Measurements from ENCODE around the gene IL10RA.
"Not testable (repeated sequence)": the region's sequence is repeated elsewhere in the genome, so short reads cannot be mapped to it uniquely, and the experiment has no call there.

The IL10RA gene

DNA sequence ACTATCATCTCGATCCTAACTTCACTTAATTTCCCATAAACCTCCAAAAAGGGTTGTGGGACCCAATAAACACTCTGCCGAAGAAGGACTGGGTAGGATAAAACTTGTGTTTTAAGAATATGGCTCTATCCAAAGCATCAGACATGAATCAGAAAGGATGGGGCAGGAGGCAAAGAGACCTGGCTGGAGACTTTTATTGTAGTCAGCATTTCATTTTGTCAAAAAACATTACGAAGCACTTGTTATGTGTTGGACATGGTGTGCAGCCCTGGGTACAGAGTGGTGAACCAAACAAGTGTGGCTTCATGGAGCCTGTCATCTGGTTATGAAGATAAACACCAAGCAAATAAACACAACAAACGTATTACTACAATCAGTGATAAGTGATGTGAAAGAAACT, 17.3 kb downstream of the IL10RA start:
- no peak for DNase-seq (ENCODE audit: low read depth)
- TF ChIP-seq, protein P1, sequence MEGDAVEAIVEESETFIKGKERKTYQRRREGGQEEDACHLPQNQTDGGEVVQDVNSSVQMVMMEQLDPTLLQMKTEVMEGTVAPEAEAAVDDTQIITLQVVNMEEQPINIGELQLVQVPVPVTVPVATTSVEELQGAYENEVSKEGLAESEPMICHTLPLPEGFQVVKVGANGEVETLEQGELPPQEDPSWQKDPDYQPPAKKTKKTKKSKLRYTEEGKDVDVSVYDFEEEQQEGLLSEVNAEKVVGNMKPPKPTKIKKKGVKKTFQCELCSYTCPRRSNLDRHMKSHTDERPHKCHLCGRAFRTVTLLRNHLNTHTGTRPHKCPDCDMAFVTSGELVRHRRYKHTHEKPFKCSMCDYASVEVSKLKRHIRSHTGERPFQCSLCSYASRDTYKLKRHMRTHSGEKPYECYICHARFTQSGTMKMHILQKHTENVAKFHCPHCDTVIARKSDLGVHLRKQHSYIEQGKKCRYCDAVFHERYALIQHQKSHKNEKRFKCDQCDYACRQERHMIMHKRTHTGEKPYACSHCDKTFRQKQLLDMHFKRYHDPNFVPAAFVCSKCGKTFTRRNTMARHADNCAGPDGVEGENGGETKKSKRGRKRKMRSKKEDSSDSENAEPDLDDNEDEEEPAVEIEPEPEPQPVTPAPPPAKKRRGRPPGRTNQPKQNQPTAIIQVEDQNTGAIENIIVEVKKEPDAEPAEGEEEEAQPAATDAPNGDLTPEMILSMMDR (conservative IDR thresholded peaks at IDR 0.05; ENCODE audit: low read length) = no peak

DNA sequence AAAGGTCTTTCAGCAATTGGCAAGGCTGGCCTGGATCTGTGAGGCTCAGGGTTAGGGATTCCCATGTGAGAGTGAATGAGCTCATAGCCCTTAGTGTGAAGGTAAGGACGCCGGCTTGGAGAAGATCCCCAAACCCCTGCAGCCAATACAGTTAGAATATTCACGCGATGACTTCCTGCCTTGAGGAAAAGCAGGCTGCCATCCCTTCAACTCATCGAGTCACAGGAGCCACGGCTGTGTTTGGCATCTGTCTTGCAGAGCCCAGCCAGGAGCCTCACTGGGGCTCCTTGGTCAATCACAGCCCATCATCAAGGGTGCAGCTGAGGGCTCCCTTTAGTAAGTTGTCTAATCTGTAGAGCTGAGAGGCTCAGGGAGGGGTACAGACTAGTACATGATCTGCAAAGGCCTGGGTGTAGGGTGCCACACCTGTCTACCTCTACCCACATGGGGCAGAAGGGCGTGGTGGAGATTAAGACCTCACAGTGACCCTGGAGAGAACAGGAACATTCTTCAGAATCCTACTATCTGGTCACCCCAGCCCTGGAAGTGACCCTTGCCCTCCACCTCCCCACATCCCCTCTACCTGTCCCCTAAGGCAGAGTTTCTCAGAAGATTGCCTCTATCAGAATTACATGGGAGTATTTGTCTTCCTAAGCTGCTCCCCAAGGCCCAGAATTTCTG, 18.5 kb downstream of the IL10RA start:
- DNase-seq (ENCODE audit: low read depth) = no peak
- TF ChIP-seq, protein P1 (conservative IDR thresholded peaks at IDR 0.05; ENCODE audit: low read length) = no peak

More for the DNA sequence above, 17.3 kb downstream of the IL10RA start:
- no peak overlapping the region for H3K4me3 ChIP-seq (ENCODE audit: low read length)

DNA sequence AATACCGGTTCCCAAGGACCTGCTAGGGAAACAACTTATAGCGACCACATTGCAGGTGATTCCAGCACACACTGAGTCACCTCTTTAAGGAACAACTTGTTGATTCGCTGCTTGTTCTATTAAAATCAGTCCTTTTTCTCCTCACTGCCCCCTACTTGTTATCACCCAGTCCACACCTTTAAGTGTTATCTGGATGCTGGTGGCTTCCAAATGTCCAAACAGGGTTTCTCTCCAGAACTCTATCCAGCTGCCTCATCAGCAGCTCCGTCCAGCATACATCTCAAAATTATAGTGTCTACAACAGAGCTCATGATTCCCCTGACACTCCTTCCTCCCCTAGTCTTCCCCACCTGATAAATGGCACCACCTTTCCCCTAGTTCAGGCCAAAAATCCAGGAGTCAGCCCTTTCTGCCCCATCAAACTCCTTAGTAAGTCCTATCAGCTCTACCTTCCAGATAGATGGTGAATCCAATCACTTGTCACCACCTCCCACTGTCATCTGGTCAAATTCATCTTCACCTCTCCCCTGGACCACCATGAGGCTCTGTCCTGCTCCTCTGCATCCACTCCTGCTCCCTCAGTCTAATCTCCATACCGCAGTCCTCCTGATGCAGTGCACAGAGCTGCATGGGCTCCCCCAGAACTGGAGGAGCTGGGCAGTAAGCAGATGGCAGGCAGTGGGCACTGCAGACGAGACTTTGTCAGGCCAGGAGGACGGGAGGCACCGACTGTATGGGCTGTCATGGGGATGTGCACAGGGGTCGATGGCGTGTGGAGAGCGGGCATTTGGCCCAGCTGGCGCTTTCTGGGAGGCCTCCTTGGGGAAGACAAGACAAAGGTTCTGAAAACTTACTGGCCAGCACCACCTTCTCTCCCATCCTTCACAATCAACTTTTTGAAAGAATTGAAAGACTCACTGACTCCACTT, 19.3 kb downstream of the IL10RA start:
- H3K4me3 ChIP-seq (ENCODE audit: low read length) = no peak overlapping the region
- TF ChIP-seq, protein P1 (conservative IDR thresholded peaks at IDR 0.05; ENCODE audit: low read length) = no peak
- DNase-seq (ENCODE audit: low read depth) = no peak

More for the DNA sequence above, 18.5 kb downstream of the IL10RA start:
- no peak overlapping the region for H3K4me3 ChIP-seq (ENCODE audit: low read length)

DNA sequence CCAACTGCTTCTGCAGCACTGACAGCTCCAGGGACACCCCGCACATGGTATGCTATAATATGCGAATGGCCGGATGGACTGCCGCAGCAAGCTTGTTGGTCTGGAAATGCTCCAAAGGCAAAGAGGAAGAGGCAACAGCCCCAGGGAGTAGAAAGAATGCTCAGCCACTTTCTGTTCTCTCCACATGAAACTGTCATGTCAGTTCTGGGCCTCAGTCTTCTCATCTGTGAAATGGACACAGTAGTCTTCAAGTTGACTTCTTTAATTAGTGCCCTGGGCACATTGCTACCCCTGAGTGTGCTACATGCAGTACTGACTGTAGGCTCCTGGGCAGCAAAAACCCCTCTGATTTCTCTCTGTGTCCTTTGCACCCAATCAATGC, 19.9 kb downstream of the IL10RA start:
- no peak overlapping the region for H3K4me3 ChIP-seq (ENCODE audit: low read length)
- DNase-seq (ENCODE audit: low read depth) = no peak
- TF ChIP-seq, protein P1 (conservative IDR thresholded peaks at IDR 0.05; ENCODE audit: low read length) = no peak

DNA sequence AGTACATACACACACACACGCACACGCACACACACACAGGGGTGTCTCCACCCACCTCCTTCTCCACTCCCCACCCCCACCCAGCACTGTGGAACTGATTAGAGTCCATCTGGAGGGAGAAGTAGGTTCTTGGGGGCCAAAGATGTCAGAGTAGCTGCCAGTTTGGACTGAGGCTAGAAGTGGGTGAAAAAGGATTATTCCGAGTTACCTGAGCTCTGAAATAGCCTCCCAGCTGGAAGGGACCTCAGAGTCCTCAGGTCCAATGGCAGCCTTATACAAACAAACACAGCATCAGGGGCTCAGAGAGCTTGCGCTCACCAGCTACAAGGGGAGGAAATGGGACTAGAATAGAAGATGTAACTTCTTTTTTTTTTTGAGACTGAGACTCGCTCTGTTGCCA, 20.8 kb downstream of the IL10RA start:
- no peak overlapping the region for H3K4me3 ChIP-seq (ENCODE audit: low read length)
- TF ChIP-seq, protein P1 (conservative IDR thresholded peaks at IDR 0.05; ENCODE audit: low read length) = no peak
- DNase-seq (ENCODE audit: low read depth) = no peak

DNA sequence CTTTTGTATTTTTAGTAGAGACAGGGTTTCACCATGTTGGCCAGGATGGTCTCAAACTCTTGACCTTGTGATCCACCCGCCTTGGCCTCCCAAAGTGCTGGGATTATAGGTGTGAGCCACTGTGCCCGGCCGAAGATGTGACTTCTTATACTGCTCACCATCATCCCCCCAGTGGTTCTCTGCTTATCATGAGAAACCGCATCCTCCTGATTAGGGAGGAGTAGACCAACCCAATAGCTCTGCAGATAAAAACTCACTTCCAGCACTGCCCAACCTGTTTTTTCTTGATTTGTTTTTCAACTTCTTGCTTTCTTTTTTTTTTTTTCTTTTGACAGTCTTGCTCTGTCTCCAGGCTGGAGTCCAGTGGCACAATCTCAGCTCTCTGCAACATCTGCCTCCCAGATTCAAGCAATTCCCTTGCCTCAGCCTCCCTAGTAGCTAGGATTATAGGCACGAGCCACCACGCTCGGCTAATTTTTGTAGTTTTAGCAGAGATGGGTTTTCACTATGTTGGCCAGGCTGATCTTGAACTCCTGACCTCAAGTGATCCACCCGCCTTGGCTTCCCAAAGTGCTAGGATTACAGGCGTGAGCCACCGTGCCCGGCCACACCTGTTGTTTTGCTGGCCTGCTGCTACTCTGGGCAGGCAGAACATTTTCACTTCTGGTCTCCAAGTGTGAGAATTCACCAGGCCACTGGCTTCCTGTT, 21.5 kb downstream of the IL10RA start:
- not testable (repeated sequence) for DNase-seq (ENCODE audit: low read depth); H3K4me3 ChIP-seq (ENCODE audit: low read length)

DNA sequence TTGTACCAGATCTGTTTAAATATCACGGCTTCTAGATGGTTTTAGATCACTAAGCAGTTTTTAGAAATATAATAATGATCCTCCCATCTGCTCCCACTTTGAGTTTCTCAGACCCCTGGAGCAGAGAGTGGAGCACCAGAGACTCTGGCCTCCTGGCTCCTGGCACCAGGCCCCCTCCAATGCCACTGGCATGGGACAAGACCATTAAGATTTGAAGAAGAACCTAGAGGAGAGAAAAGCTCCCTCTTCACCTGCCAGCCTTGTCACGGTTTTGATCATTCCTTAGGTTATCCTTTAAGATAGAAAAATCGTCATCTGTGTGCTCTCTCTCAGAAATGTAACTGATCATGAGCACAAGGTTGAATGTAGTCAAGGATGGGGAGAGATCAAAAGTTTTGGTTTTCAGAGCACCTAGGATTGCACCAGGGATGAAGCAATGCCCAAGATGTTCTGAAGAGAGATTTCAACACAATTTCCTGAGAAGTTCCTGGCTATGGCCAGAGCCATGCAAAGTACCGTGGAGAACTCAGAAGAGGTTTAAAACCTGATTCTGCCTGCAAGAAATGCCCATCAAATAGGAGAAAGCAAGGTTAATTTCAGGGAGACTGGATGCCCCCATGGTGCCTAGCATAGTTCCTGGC, 22.2 kb downstream of the IL10RA start:
- no peak overlapping the region for H3K4me3 ChIP-seq (ENCODE audit: low read length)
- TF ChIP-seq, protein P1 (conservative IDR thresholded peaks at IDR 0.05; ENCODE audit: low read length) = no peak
- no peak for DNase-seq (ENCODE audit: low read depth)

Data from AG10803 (cell line).